Measurements from ENCODE around the gene MGAT5.
A peak's percentile ranks its signal among the peaks of the same experiment; 100 is the strongest.

The MGAT5 gene, protein sequence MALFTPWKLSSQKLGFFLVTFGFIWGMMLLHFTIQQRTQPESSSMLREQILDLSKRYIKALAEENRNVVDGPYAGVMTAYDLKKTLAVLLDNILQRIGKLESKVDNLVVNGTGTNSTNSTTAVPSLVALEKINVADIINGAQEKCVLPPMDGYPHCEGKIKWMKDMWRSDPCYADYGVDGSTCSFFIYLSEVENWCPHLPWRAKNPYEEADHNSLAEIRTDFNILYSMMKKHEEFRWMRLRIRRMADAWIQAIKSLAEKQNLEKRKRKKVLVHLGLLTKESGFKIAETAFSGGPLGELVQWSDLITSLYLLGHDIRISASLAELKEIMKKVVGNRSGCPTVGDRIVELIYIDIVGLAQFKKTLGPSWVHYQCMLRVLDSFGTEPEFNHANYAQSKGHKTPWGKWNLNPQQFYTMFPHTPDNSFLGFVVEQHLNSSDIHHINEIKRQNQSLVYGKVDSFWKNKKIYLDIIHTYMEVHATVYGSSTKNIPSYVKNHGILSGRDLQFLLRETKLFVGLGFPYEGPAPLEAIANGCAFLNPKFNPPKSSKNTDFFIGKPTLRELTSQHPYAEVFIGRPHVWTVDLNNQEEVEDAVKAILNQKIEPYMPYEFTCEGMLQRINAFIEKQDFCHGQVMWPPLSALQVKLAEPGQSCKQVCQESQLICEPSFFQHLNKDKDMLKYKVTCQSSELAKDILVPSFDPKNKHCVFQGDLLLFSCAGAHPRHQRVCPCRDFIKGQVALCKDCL

GRCh38 chr2:134253804-134254203, at the start of gene MGAT5:
Gene MGAT5, plus strand, starts transcription at chr2:134254072. Its CDS starts 332 bp downstream, at chr2:134254404.
- Histone ChIP-seq H3K4me3 (ENCODE audit: low read depth, low read length) (no peak within 1 kb of the TSS), H3K27ac (no peak within 1 kb of the TSS), H3K27me3 (replicated peaks) (no peaks in the 10 kb centered on the region), H3K36me3 (replicated peaks) (no peaks in the 10 kb centered on the region)
- in situ Hi-C loops (cut with HindIII; ENCODE audit: low pct_ligation_motif_present, low sequenced_read_pairs): no loop called here
- TF ChIP-seq, protein P1, sequence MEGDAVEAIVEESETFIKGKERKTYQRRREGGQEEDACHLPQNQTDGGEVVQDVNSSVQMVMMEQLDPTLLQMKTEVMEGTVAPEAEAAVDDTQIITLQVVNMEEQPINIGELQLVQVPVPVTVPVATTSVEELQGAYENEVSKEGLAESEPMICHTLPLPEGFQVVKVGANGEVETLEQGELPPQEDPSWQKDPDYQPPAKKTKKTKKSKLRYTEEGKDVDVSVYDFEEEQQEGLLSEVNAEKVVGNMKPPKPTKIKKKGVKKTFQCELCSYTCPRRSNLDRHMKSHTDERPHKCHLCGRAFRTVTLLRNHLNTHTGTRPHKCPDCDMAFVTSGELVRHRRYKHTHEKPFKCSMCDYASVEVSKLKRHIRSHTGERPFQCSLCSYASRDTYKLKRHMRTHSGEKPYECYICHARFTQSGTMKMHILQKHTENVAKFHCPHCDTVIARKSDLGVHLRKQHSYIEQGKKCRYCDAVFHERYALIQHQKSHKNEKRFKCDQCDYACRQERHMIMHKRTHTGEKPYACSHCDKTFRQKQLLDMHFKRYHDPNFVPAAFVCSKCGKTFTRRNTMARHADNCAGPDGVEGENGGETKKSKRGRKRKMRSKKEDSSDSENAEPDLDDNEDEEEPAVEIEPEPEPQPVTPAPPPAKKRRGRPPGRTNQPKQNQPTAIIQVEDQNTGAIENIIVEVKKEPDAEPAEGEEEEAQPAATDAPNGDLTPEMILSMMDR (IDR thresholded peaks at IDR 0.05; ENCODE audit: low read depth, low read length, missing control alignments): no peak
- DNase-seq: no peak

- no peak overlapping the region for H3K27ac ChIP-seq
Measured at GRCh38 chr2:134205087-134205486, 48.8 kb upstream of the MGAT5 start.

GRCh38 chr2:134206031-134206430, 47.8 kb upstream of the MGAT5 start:
- no peaks in the 10 kb centered on the region for H3K36me3 ChIP-seq (replicated peaks)
- H3K27ac ChIP-seq: no peak overlapping the region
- TF ChIP-seq, protein P1 (IDR thresholded peaks at IDR 0.05; ENCODE audit: low read depth, low read length, missing control alignments): no peak
- in situ Hi-C loops (cut with HindIII; ENCODE audit: low pct_ligation_motif_present, low sequenced_read_pairs): no loop called here
- no peak overlapping the region for H3K4me3 ChIP-seq (ENCODE audit: low read depth, low read length)
- no peaks in the 10 kb centered on the region for H3K27me3 ChIP-seq (replicated peaks)
- DNase-seq: no peak

More at GRCh38 chr2:134205087-134205486, 48.8 kb upstream of the MGAT5 start:
- TF ChIP-seq, protein P1 (IDR thresholded peaks at IDR 0.05; ENCODE audit: low read depth, low read length, missing control alignments): no peak
- DNase-seq: no peak
- H3K4me3 ChIP-seq (ENCODE audit: low read depth, low read length): no peak overlapping the region
- in situ Hi-C loops (cut with HindIII; ENCODE audit: low pct_ligation_motif_present, low sequenced_read_pairs): no loop called here
- no peaks in the 10 kb centered on the region for H3K36me3 ChIP-seq (replicated peaks)
- H3K27me3 ChIP-seq (replicated peaks): no peaks in the 10 kb centered on the region

DNA sequence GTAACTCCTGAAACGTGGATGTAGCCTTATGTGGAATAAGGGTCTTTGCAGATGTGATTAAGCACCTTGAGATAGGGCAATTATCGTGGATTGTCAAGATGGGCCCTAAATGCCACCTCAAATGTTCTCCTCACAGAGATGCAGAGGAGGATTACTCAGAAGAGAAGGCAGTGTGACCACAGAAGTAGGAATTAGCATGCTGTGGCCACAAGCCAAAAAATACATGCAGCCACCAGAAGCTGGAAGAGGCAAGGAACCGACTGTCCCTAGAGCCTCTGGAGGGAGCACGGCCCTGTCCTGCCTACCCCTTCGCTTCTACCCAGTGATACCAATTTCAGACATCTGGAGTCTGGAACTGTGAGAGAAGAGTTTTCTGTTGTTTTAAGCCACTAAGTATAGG, 47.3 kb upstream of the MGAT5 start:
- in situ Hi-C loops (cut with HindIII; ENCODE audit: low pct_ligation_motif_present, low sequenced_read_pairs): no loop called here
- Histone ChIP-seq H3K4me3 (ENCODE audit: low read depth, low read length) (no peak overlapping the region), H3K27ac (no peak overlapping the region), H3K27me3 (replicated peaks) (no peaks in the 10 kb centered on the region), H3K36me3 (replicated peaks) (no peaks in the 10 kb centered on the region)
- TF ChIP-seq, protein P1 (IDR thresholded peaks at IDR 0.05; ENCODE audit: low read depth, low read length, missing control alignments): peak; percentile 2
- DNase-seq: peak; percentile 79

DNA sequence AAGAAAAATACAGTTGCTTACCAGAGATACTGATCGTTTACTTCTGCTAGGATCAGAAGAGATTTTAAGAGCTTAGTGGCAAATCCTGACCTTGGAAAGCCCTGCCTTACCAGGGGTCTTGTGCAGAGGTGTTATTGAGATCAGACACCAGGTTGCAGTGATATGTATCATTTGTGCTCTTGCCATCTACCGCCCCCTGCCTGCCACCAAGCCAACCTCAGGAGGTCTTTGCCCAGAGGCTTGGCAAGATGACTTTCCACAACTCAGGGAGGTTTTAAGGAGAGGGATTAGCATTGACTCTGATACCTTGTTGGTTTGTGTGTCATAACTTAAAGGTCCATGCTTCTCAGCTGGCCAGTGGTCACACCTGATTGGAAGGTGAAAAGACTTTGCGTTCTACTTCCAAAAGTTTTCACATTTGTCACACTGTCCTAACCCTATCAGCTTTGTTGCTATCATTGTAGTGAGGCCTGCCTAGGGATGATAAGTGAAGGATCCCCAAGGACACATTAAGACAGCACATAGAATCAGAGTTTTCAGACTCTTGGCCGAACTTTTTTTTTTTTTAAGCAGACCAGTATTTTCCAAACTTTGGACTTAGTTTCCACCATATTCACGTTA, 46.2 kb upstream of the MGAT5 start:
- H3K27ac ChIP-seq: no peak overlapping the region
- TF ChIP-seq, protein P1 (IDR thresholded peaks at IDR 0.05; ENCODE audit: low read depth, low read length, missing control alignments): peak; percentile 88
- in situ Hi-C loops (cut with HindIII; ENCODE audit: low pct_ligation_motif_present, low sequenced_read_pairs): no loop called here
- no peaks in the 10 kb centered on the region for H3K27me3 ChIP-seq (replicated peaks)
- DNase-seq: peak; percentile 28
- no peaks in the 10 kb centered on the region for H3K36me3 ChIP-seq (replicated peaks)
- no peak overlapping the region for H3K4me3 ChIP-seq (ENCODE audit: low read depth, low read length)

Measured in brain microvascular endothelial cell (primary cell).